Measurements from ENCODE around the gene MMS19. TPM values are rescaled to one million over a fixed set of nuclear protein-coding genes. Genes with fewer than 3 reads are reported as not detected.
"Not testable (repeated sequence)": the region's sequence is repeated elsewhere in the genome, so short reads cannot be mapped to it uniquely, and the experiment has no call there.

The MMS19 gene
- total RNA-seq, 2 donors from 2014 or later, result 89.3 to 90.5 TPM

DNA sequence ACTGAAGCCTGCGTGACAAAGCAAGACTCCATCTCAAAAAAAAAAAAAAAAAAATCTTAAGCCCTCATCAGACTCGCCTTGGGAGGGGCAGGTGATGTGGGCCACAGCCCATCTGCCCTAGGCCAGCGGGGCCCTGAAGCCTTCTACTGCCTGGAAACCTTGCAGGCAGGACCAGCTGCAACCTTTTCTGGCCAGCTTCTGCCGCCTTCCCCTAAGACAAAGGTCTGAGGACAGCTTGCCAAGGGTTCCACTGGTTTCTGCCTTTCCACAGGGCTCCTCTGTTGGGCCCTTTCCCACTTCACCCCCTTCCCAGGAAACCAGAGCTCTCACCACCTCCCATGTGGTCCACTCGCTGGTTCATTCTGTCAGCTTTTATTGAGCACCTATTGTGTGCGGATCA is 35.7 kb upstream of the MMS19 start:
- H3K36me3 Mint-ChIP-seq (ENCODE audit: low read depth), result no peaks in the 10 kb centered on the region
- H3K27me3 Mint-ChIP-seq, result no peaks in the 10 kb centered on the region
- no peak overlapping the region for H3K4me3 Mint-ChIP-seq
- ATAC-seq (replicated peaks), result no peak
- H3K4me1 Mint-ChIP-seq, result no peaks in the 10 kb centered on the region
- no peaks in the 10 kb centered on the region for H3K9me3 Mint-ChIP-seq
- H3K27ac Mint-ChIP-seq, result no peak overlapping the region

DNA sequence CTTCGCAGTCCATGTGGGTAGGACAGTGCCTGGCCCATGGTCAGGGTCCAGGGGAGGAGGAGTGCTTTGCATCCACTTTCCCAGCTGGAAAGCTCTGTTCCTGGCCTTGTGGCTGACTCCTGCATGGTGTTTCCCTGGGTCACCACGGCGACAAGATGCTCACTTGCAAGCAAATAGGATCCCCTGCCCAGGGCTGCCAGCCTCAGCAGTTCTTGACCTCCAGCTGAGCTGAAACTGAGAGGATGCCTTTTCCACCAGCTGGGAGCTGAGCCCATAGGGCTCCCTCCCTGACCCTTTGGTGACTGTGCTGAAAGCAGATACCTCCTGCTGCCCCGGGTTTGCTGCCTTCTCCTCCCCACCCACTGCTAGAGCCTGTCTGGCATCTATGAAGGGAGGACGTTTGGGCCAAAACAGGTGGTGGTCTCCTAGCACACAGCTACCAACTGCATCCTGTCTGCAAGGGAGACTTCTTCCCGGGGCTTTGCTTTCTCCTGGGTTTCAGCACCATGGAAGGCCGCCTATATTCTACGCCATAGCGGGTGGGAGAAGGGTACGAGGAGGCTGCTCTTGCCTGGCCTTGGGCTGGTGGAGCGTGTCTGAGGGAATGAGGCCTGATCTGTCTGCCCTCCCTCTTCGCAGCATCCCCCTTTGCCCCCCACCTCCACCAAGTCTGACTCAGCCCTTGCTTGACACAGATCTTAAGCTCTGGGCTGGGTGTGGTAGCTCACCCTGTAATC is 34.9 kb upstream of the MMS19 start:
- no peaks in the 10 kb centered on the region for H3K9me3 Mint-ChIP-seq
- H3K4me3 Mint-ChIP-seq, result no peak overlapping the region
- no peaks in the 10 kb centered on the region for H3K4me1 Mint-ChIP-seq
- H3K36me3 Mint-ChIP-seq (ENCODE audit: low read depth), result no peaks in the 10 kb centered on the region
- ATAC-seq (replicated peaks), result no peak
- no peak overlapping the region for H3K27ac Mint-ChIP-seq
- no peaks in the 10 kb centered on the region for H3K27me3 Mint-ChIP-seq

DNA sequence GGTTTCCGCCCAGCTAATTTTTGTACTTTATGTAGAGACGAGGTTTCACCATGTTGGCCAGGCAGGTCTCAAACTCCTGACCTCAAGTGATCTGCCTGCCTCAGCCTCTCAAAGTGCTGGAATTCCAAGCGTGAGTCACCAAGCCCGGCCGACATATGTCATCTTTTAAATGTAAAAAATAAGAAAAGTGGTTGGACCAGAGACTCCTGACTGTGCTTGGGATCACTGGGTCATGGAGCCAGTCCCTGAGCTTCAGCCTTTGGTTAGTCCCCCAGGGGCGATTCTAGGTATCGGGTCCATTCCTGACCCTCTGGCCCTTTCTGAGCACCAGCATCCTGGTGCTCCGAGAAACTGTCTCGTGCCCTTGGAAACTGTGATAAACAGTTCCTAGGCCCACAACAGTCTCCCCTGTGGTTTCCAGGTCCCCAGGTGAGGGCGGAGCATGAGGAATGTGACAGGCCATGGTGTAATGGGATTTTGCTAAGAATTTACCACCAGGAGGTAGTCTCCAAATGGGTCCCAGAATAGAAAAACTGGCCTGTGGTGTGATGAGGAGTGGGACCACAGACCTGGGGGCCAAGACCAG is 33.3 kb upstream of the MMS19 start:
- Mint-ChIP-seq H3K36me3 (ENCODE audit: low read depth) (no peaks in the 10 kb centered on the region), H3K9me3 (no peaks in the 10 kb centered on the region), H3K27ac (no peak overlapping the region), H3K4me3 (no peak overlapping the region), H3K4me1 (no peaks in the 10 kb centered on the region), H3K27me3 (no peaks in the 10 kb centered on the region)
- ATAC-seq (replicated peaks), result no peak

DNA sequence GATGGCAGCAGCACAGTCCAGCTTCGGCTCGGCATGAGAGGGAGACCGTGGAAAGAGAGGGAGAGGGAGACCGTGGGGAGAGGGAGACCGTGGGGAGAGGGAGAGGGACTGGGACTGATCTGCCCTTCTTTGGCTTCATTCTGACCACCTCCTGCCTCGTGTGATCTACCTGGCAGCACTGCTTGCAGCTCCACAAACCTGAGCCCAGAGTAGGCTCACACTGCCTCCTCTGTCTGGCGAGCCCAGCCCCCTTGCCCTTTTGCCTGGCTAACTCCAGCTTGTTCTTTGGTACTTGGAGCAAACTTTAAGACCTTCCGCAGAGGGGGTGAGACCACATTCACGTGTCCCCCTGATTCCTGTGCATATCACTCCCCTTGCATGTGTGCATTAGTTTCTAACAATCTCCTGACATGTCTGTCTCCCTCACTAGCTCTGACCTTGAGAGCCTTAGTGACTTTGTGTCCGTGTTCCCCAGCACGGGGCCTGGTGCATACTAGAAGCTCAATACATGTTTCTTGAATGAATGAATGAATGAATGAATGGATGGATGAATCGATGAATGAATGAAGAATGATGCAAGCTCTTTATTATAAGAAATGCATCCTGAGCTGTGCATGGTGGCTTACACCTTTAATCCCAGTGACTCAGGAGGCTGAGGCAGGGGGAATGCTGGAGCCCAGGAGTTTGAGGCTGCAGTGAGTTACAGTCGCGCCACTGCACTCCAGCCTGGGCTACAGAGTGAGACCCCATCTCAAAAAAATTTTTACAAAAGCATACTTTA is 31.7 kb upstream of the MMS19 start:
- H3K9me3 Mint-ChIP-seq, result no peaks in the 10 kb centered on the region
- no peak for ATAC-seq (replicated peaks)
- H3K4me1 Mint-ChIP-seq, result no peaks in the 10 kb centered on the region
- no peak overlapping the region for H3K27ac Mint-ChIP-seq
- H3K27me3 Mint-ChIP-seq, result no peaks in the 10 kb centered on the region
- no peak overlapping the region for H3K4me3 Mint-ChIP-seq
- H3K36me3 Mint-ChIP-seq (ENCODE audit: low read depth), result no peaks in the 10 kb centered on the region

DNA sequence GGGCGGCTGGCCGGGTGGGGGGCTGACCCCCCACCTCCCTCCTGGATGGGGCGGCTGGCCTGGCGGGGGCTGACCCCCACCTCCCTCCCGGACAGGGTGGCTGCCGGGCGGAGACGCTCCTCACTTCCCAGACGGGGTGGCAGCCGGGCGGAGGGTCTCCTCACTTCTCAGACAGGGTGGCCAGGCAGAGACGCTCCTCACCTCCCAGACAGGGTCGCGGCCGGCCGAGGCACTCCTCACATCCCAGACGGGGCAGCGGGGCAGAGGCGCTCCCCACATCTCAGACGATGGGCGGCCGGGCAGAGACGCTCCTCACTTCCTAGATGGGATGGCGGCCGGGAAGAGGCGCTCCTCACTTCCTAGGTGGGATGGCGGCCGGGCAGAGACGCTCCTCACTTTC is 30.7 kb upstream of the MMS19 start:
- not testable (repeated sequence) for H3K4me1 Mint-ChIP-seq; H3K9me3 Mint-ChIP-seq; H3K4me3 Mint-ChIP-seq; H3K36me3 Mint-ChIP-seq (ENCODE audit: low read depth); ATAC-seq (replicated peaks); H3K27me3 Mint-ChIP-seq; H3K27ac Mint-ChIP-seq

DNA sequence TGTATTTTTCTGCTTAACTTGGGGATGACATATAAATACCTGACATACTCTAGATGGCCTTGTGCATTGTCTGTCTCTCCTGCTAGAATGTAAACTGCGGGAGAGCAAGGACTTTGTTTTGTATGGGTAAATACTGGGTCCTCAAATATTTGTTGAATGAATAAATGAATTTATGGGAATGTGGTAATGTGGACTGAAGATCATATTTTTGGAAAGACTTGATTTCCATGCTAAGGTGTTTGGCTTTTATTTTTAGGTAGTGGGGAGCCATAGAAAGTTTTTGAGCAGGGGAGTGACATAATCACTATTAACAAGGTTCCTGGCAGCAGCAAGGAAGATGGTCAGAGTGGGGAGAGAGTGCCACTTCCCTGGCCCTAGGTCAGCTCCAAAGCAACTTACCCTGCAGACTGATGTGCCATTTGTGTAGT is 27.5 kb upstream of the MMS19 start:
- no peaks in the 10 kb centered on the region for H3K9me3 Mint-ChIP-seq
- no peaks in the 10 kb centered on the region for H3K27me3 Mint-ChIP-seq
- no peak overlapping the region for H3K27ac Mint-ChIP-seq
- no peak overlapping the region for H3K4me3 Mint-ChIP-seq
- no peak for ATAC-seq (replicated peaks)
- no peaks in the 10 kb centered on the region for H3K36me3 Mint-ChIP-seq (ENCODE audit: low read depth)
- H3K4me1 Mint-ChIP-seq, result no peaks in the 10 kb centered on the region

DNA sequence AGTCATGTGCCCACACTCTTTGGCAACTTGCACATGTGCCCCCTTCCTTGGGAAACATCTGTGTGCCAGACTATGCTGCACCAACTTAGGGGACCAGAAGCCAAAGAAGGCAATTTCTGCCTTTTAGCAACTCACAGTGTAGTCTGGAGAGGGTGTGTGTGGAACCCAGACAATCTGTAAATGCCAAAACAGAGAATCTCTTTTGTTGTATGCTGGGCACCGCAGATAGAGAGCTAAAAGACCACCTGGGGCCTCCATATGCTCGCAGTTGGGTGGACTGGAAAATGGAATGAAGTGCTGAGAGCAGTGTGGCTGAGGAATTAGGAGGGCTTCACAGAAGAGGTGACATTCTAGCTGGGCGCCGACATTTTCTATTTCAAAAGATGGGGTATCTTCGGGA is 26.9 kb upstream of the MMS19 start:
- no peak overlapping the region for H3K4me3 Mint-ChIP-seq
- no peaks in the 10 kb centered on the region for H3K4me1 Mint-ChIP-seq
- no peak for ATAC-seq (replicated peaks)
- no peaks in the 10 kb centered on the region for H3K9me3 Mint-ChIP-seq
- no peaks in the 10 kb centered on the region for H3K27me3 Mint-ChIP-seq
- no peak overlapping the region for H3K27ac Mint-ChIP-seq
- no peaks in the 10 kb centered on the region for H3K36me3 Mint-ChIP-seq (ENCODE audit: low read depth)

DNA sequence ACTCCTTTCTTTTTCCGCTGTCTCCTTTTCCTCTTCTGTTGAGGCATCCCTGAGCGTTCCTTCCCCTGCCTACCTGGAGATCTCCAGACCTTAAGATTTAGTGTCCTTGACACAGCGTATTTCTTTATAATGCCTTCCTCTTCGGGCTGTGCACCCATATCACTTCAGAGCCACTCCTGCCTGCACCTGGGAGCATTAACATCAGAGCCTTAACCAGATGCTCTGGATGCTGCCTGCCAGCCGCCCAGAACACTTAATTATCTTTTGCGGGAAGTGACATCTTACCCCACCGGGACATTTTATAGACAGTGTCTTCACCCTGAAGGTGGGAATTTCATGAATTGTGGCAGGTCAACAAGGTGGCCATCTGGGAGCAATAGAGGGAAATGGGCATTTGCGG is 24.7 kb upstream of the MMS19 start:
- Mint-ChIP-seq H3K4me3 (no peak overlapping the region), H3K36me3 (ENCODE audit: low read depth) (no peaks in the 10 kb centered on the region), H3K27me3 (no peaks in the 10 kb centered on the region), H3K4me1 (no peaks in the 10 kb centered on the region), H3K27ac (no peak overlapping the region), H3K9me3 (no peaks in the 10 kb centered on the region)
- no peak for ATAC-seq (replicated peaks)

DNA sequence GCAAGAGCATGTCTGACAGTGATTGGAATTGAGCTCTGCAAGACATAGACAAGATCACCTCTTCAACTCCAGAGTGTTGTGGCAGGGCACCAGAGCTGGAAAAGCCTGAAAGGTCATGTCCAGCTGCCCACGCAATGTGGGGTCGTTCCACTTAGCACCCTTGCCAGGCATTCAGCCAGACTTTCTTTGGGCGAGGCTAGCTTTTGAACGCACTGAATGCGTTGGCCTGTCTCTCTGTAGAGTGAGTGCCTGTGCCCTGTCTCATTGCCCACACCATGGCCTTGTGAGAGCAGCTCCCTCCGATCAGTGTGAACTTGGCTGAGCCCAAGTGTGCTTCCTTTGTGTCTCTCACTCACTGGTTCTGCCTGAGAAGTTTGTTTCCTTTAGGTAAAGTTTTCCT is 23.8 kb upstream of the MMS19 start:
- H3K36me3 Mint-ChIP-seq (ENCODE audit: low read depth), result no peaks in the 10 kb centered on the region
- no peaks in the 10 kb centered on the region for H3K4me1 Mint-ChIP-seq
- H3K4me3 Mint-ChIP-seq, result no peak overlapping the region
- H3K27ac Mint-ChIP-seq, result no peak overlapping the region
- no peaks in the 10 kb centered on the region for H3K27me3 Mint-ChIP-seq
- ATAC-seq (replicated peaks), result no peak
- H3K9me3 Mint-ChIP-seq, result no peaks in the 10 kb centered on the region

DNA sequence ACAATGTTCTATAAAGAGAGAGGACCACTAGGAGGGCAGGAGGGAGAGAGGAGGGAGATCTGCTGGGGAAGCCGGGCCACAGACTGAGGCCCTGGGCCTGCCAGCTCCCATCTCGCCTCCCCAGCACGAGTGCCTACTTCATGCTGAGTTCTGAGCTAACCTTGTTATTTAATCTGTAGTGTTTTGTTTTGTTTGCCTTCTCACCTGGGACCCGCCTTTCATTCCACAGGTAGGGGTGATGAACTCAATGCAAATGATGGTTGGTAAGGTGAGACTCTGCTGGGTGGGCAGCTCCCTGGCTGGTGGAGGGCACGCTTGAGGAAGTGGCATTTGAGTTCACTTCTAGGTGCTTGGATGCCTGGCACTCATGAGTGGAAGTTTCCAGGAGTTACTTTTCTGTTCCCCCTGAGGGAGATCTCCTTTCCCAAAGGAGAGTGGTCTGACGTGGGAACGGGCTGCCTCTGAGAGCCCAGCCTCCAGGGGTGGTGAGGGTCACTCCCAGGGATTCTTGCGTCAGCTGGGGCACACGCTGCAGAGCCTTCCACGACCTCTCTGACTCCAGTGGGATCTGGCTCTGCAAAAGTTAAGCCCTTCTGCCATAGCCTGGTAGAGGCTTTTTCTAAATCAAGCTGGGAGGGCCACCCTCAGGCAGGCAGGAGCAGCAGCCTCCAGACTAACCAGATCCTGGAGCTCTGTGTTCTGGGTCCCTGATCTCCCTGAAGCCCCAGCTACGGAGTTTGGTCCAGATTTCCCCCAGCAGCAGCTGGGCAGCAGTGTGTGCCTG is 22.9 kb upstream of the MMS19 start:
- Mint-ChIP-seq H3K9me3 (no peaks in the 10 kb centered on the region), H3K27ac (no peak overlapping the region), H3K27me3 (no peaks in the 10 kb centered on the region), H3K36me3 (ENCODE audit: low read depth) (no peaks in the 10 kb centered on the region), H3K4me1 (no peaks in the 10 kb centered on the region), H3K4me3 (no peak overlapping the region)
- ATAC-seq (replicated peaks), result no peak

DNA sequence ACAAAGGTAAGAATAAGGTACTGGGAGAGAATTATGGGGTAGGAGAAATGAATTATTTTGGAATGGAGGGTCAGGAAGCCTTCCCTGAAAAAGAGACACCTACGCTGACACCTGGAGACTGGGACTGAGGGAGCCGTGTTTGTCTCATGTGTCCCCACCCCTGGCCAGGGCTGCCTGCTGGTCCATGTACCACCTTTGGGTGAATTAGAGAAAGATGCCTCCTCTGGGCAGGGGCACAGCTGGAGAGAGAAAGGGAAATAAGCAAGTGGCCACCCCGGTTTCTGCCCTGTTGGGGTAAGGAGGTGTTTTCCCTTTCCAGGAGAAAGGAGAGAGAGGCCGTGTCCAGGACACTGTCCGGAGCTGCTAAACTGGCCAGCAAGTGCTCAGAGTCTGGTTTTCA is 22.3 kb upstream of the MMS19 start:
- no peaks in the 10 kb centered on the region for H3K4me1 Mint-ChIP-seq
- ATAC-seq (replicated peaks), result no peak
- H3K27ac Mint-ChIP-seq, result no peak overlapping the region
- H3K4me3 Mint-ChIP-seq, result no peak overlapping the region
- no peaks in the 10 kb centered on the region for H3K36me3 Mint-ChIP-seq (ENCODE audit: low read depth)
- no peaks in the 10 kb centered on the region for H3K27me3 Mint-ChIP-seq
- no peaks in the 10 kb centered on the region for H3K9me3 Mint-ChIP-seq

DNA sequence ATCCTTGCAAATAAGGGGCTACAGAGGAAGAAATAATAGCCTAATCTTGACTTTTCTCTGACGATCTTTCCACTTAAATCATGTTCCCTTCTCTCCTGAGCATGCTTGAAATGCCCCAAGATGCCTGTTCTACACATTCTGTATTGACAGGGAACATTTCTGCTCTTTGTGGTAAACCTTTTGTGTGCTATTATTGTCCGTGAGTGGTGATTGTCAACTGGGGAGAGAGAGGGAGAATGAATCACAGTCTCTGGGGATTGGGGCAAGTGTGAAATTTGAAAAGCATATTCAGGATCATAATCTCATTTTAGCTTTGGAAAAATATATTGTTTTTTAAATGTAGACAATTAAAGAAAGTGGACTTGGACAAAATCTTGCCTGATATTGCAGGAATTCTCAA is 21.1 kb upstream of the MMS19 start:
- no peak overlapping the region for H3K27ac Mint-ChIP-seq
- H3K4me3 Mint-ChIP-seq, result no peak overlapping the region
- no peaks in the 10 kb centered on the region for H3K4me1 Mint-ChIP-seq
- no peak for ATAC-seq (replicated peaks)
- H3K9me3 Mint-ChIP-seq, result no peaks in the 10 kb centered on the region
- H3K27me3 Mint-ChIP-seq, result peaks cover 1% of the 10 kb centered on the region
- H3K36me3 Mint-ChIP-seq (ENCODE audit: low read depth), result no peaks in the 10 kb centered on the region

DNA sequence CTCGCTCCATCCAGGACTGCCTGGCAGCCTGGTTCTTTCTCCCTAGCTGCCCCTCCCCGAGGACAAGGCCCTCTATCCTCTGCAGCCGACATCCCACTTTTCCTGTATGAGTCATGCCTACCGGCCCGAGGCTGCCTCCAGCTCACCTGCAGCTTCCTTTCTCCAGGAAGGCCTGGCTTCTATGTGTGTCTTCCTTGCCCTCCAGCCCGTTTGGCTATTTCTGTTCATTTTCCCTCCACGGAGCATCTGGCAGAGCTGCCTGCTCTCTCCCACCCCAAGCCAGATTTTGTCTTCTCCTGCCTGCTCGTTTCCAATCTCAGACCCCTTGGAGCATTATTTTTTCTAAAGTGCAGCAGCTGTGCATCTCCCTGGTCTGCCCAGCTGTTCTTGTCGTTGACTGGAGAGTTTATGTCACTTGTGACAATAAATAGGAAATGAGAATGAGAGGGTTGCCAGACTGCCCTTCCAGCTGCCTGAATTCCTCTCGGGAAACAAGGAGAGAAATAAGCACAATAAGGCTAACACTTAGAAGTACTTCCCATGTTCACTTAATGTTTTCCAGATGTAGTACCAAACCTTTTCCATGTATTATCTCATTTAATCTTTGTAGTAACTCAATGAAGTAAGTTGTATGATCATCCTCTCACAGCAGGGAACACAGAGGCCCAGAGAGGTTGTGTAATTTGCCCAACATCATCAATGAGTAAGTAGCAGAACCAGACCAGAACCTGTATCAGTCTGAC is 20.2 kb upstream of the MMS19 start:
- H3K4me1 Mint-ChIP-seq, result no peaks in the 10 kb centered on the region
- no peak overlapping the region for H3K4me3 Mint-ChIP-seq
- H3K36me3 Mint-ChIP-seq (ENCODE audit: low read depth), result no peaks in the 10 kb centered on the region
- H3K9me3 Mint-ChIP-seq, result no peaks in the 10 kb centered on the region
- peaks cover 4% of the 10 kb centered on the region for H3K27me3 Mint-ChIP-seq
- no peak for ATAC-seq (replicated peaks)
- peak overlapping the region; percentile 3 for H3K27ac Mint-ChIP-seq

DNA sequence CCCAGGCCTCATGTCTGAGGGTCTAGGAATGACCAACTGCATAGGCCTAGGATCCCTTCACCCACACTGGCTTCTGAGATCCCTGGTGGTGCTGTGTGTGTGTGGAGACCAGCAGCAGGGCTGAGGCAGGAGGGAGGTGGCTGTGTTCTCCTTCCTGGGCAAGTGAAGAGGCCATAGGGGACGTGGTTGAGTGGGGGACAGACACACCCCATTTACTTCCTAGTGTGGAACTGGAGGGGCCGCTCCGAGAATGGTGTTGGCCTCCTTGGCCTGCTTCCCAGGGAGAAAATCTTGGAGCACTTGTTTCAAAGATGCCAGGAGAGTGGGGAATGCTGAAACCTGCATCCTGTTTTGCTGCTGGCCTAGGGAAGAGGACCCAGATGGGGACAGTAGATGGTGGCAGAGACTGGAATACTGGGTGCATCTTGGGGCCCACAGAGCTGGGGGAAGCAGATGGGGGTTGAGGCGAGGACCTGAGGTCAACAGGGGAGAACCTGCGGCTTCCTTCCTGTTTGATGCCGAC is 19.6 kb upstream of the MMS19 start:
- H3K27me3 Mint-ChIP-seq, result peaks cover 7% of the 10 kb centered on the region
- ATAC-seq (replicated peaks), result no peak

More for the DNA sequence above, 19.6 kb upstream of the MMS19 start:
- no peaks in the 10 kb centered on the region for H3K36me3 Mint-ChIP-seq (ENCODE audit: low read depth)
- no peak overlapping the region for H3K4me3 Mint-ChIP-seq
- H3K9me3 Mint-ChIP-seq, result no peaks in the 10 kb centered on the region
- no peak overlapping the region for H3K27ac Mint-ChIP-seq
- H3K4me1 Mint-ChIP-seq, result no peaks in the 10 kb centered on the region

Data from activated T-helper 17 cell treated with anti-CD3 and anti-CD28 coated beads, Interleukin-2, amount 50 U/mL, for 72 hours (primary cell).